HG02798 (cell line): ENCODE results near the gene ADCY3.
A peak's percentile ranks its signal among the peaks of the same experiment; 100 is the strongest.
"Not testable (repeated sequence)": the region's sequence is repeated elsewhere in the genome, so short reads cannot be mapped to it uniquely, and the experiment has no call there.

Source experiments
- ATAC-seq: cut with Tn5 transposase; IDR thresholded peaks from one replicate; pipeline ENCODE4 v1.9.1; 2021; ENCODE audit warnings: mild to moderate bottlenecking; ENCODE audit not compliant: unreplicated experiment, poor library complexity

The ADCY3 gene

GRCh38 chr2:24820598-24821432 lies 99.2 kb downstream of the ADCY3 start:
- no peak for ATAC-seq

DNA sequence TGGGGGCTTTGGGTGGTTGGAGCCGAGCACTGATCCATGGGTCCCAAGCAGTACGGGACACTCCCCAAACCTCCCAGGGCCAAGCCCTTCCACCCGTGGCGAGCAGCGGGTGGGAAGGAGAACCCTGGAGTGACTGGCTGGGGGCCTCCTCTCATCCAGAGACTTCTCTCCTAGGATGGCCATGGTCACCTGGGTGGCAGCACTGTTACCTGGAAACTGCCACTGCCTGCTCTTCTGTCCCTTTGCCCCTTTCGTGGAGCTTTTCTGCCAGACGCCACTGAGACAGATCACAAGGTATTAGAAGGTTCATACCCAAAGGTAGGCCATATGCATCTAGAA lies 99.9 kb downstream of the ADCY3 start:
- no peak for ATAC-seq

DNA sequence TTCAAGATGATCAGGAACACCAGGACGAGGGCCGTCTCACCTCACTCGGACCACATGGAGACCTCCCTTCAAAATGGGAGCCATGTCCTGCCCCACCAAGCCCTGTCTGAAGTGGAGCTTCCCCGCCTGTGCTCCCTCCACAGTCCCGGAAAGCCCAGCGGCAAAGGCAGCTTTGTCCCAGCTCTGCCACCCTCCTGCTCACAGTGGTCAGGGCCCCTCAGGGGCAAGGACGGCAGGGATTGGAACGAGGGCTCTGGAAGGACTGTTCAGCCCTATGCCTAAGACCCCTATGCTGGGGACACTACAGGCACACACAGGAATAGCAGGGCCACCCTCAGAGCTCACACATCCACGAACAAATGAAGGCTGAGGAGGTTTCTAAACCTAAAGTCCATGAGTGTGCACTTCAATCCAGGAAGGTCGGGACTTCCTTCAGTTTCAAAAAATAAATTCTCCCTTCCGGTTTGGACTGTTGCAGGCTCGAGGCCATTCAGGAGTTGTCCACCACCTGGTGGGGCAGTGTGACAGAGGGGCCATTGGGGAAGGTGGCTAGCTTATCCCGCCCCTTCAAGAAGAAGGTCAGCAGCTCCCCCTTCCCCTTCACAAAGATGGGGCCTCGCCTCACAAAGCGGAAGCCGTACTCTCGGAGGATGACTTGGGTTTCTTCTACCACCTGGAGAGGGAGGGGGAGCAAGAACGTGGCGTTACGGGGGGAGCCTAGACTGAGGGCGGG lies 100.4 kb downstream of the ADCY3 start:
- no peak for ATAC-seq

DNA sequence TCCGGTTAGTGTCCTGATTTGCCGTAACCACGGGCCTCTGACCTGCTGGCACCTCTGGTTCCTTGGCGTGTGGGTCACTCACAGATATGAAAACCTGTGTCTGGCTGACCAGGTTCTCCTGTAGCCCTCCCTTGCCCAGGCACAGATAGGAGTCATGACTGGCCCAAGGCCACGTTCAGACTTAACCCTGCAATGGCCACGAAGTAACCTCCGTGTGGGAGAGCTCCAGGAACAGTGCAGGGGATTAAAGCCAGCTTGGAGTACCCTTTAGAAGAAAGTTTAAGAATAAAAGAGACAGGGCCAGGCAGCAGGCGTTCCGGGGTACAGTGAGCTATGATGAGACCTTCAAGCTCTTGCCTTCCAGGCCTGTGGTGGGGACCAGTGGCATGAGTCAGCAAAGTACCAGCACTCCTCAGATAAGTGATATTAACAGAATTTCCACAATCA lies 101.3 kb downstream of the ADCY3 start:
- ATAC-seq: no peak

- no peak for ATAC-seq
These were observed 103.2 kb downstream of the ADCY3 start for GRCh38 chr2:24816884-24817283.

GRCh38 chr2:24816404-24816803 lies 103.6 kb downstream of the ADCY3 start:
- no peak for ATAC-seq

DNA sequence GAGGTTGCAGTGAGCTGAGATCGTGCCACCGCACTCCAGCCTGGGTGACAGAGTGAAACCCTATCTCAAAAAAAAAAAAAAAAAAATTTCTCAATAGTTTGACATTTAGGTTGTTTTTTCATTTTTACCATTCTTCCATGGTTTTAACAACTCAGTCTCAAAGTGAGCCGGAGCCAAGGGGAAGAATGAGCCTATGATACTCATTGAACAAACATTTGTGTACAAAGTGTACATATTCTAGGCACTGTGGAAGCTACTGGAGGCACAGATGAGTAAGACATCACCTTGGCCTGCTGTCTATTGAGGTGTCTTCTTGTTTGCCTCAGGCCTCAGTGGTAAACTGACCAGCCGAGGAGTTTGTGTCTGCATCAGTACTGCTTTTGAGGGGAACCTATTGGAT lies 104.9 kb downstream of the ADCY3 start:
- no peak for ATAC-seq

DNA sequence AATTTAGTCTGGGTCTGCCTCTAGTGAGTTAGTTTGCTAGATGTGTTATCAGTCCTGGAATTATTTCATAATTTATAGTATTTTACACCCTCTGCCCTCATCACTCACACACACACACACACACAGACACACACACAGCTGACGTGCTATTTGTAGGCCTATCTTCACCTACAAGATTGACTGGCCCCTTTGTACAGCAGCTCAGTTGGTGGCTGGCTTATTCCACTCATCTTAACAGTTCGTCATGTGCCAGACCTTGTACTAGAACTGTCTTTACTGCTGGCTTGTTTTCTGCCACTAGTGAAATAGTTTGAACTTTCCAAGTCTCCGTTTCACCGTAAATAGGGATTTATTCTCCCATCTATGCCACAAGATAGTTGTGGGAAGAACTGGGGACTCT lies 105.5 kb downstream of the ADCY3 start:
- ATAC-seq: no peak

- no peak for ATAC-seq
These were observed 106.3 kb downstream of the ADCY3 start for GRCh38 chr2:24813691-24814137.

GRCh38 chr2:24809316-24810007 lies 110.6 kb downstream of the ADCY3 start:
- ATAC-seq: no peak

DNA sequence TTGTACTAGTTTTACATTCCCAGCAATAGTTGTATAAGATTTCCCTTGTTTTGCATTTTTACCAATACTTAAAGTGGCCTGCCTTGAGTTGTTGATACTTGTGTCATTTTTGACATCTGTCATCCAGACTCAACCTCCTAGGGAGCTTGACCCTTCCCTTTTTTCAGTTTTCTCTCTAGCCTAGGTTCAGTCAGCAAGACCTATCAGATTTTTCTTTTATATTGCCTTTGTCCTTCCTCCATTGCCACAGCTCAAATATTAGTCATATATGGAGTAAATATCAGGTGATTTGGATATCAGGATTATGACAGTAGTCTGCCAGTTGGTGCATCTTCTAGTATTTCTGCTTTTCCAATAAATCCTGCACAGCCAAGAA lies 113.4 kb downstream of the ADCY3 start:
- no peak for ATAC-seq

GRCh38 chr2:24805811-24806660 lies 114.0 kb downstream of the ADCY3 start:
- not testable (repeated sequence) for ATAC-seq

DNA sequence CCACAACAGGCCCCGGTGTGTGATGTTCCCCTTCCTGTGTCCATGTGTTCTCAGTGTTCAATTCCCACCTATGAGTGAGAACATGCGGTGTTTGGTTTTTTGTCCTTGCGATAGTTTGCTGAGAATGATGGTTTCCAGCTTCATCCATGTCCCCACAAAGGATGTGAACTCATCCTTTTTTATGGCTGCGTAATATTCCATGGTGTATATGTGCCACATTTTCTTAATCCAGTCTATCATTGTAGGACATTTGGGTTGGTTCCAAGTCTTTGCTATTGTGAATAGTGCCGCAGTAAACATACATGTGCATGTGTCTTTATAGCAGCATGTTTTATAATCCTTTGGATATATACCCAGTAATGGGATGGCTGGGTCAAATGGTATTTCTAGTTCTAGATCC lies 119.5 kb downstream of the ADCY3 start:
- ATAC-seq: not testable (repeated sequence)

- no peak for ATAC-seq
These were observed 122.4 kb downstream of the ADCY3 start for GRCh38 chr2:24797644-24798043.

DNA sequence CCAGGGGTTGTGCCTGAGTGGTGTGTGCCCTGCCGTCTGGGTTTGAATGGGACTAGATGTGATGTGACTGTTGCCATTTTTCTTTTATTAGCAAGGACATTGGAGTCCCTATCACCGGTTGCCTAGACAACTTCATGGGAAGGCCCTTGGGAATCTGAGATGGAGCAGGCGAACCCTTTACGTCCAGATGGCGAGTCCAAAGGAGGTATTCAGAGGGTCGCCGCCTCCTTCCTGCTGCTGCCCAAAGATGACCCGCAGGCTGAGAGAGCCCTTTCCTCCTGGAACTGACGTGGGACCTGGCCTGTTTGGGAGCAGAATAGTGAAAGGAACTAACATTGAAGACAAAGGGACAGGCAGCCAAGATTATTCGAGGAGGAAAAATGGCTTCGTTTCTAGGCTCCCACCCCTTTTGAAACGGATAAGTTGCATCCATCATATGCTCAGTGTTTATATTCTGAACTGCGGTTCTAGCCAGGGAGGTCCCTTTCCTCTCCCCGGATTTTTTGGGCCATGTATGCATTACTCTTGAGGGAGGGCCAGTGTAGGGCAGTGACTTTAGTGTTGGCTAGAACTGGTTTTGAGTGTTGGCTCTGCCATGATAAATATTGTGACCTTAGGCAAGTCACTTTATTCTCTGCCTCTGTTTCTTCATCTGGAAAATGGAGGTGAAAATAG lies 126.1 kb downstream of the ADCY3 start:
- no peak for ATAC-seq

DNA sequence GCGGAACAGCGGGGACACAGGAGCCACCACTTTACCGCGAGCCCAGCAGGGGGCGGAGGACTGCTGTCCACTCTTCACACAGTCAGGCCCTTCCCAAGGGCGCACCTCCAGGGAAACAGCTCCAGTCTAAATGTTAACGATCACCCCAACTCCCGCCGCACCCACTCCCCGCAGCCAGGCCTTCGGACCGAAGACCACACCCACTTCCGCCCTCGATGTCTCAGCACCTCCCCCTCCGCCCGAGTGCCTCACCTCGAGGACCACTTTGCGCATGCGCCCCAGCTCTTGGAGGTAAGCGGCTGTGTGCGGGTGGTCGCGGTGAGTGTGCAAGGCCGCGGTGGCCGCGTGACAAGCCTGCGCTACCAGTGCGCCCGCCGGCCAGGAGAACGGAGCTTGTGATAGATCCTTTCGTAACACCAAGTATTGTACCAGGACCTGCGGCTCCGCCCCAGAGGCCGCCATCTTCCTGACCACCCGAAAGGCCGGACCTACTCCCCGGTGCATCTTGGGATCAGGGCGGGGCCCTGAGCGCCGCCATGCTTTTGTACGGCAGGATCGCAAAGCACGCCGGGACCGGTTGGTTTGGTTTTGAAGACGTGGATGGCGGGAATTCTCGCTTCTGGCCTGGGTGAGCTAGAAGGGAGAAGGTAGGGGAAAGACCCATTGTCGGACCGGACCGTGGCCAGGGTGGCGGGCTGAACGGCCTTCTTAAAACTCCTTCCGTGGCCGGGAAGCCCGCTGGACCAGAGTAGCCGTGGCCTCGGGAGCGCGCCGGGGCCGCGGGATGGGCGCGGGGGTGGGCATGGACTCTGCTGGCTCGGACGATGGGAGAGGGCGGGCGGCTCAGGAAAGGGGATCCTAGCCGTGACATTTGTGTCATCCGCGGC lies 126.9 kb downstream of the ADCY3 start, which contains the start of the genes CENPO and PTRHD1:
Gene CENPO, plus strand, starts transcription at position 552 of the 887 bp plus-strand sequence. CDS start 495 bp downstream, outside the sequence.
Gene PTRHD1, minus strand, starts transcription at position 518 of the 887 bp plus-strand sequence. Its CDS starts 14 bp downstream, at position 504.
- peak; percentile 94 for ATAC-seq

DNA sequence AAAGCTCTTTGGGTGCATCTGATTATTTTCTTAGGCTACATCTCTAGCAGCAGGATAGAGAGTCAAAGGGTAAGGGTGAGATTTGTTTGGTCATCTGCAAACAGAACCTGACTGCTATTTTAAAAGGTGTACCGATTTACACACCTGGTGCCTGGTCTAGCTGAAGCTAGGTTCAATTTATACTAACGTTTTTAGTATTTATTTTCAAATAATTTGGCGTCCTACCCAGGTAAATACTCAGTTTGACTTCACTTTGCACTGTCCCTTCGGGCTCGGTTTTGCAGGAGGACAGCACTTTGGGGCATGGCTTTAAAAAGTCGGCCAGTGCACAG lies 127.5 kb downstream of the ADCY3 start:
- no peak for ATAC-seq

DNA sequence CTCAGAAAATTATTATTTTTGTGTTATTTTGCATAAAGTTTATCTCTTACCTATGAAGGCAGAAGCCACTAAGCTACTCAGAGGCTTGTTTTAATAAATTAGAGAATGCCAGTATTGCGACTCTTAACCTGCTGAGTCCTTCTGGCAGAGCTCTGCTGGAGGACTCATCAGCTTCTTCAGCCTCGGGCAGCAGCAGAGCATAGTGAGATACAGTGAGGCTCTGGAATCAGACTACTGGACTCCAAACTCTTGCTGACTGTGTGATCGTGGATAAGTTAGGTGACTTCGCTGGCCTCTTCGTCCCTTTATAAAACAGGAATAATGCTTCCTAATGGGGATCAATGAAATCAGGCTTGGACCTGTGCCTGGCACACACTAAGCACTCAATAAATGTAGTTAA lies 128.6 kb downstream of the ADCY3 start:
- no peak for ATAC-seq

GRCh38 chr2:24788816-24789215 lies 131.2 kb downstream of the ADCY3 start:
- no peak for ATAC-seq
